Measurements from ENCODE around the gene PXMP4. TPM values are rescaled to one million over a fixed set of nuclear protein-coding genes. Genes with fewer than 3 reads are reported as not detected.
A peak's percentile ranks its signal among the peaks of the same experiment; 100 is the strongest.

The PXMP4 gene
- total and polyA plus RNA-seq, 9 of the 15 experiments (the other 6 are each of a cell fraction or from before 2014, with no cell fraction given) = 4.8 to 29.1 (median 6.8) TPM

GRCh38 chr20:33663161-33664084 lies 56.7 kb downstream of the PXMP4 start (continued):
- TF ChIP-seq TAF1 (IDR thresholded peaks at IDR 0.05; ENCODE audit: control insufficient read depth, extremely low read depth, insufficient read depth, low read length, severe bottlenecking) = peak; percentile 59
- TF ChIP-seq CBX3 (IDR thresholded peaks at IDR 0.05; ENCODE audit: borderline replicate concordance in 1 of 2, low read length in 2 of 2) = no peak
- no peak for TF ChIP-seq EHMT2 (IDR thresholded peaks at IDR 0.05)
- no peak for TF ChIP-seq CTCFL (IDR thresholded peaks at IDR 0.05; ENCODE audit: borderline replicate concordance, insufficient read depth, low read depth, low read length, poor library complexity, severe bottlenecking)
- no peak for TF ChIP-seq ZNF431 (CRISPR knock-in tag; IDR thresholded peaks at IDR 0.05)
- TF ChIP-seq, protein P1, sequence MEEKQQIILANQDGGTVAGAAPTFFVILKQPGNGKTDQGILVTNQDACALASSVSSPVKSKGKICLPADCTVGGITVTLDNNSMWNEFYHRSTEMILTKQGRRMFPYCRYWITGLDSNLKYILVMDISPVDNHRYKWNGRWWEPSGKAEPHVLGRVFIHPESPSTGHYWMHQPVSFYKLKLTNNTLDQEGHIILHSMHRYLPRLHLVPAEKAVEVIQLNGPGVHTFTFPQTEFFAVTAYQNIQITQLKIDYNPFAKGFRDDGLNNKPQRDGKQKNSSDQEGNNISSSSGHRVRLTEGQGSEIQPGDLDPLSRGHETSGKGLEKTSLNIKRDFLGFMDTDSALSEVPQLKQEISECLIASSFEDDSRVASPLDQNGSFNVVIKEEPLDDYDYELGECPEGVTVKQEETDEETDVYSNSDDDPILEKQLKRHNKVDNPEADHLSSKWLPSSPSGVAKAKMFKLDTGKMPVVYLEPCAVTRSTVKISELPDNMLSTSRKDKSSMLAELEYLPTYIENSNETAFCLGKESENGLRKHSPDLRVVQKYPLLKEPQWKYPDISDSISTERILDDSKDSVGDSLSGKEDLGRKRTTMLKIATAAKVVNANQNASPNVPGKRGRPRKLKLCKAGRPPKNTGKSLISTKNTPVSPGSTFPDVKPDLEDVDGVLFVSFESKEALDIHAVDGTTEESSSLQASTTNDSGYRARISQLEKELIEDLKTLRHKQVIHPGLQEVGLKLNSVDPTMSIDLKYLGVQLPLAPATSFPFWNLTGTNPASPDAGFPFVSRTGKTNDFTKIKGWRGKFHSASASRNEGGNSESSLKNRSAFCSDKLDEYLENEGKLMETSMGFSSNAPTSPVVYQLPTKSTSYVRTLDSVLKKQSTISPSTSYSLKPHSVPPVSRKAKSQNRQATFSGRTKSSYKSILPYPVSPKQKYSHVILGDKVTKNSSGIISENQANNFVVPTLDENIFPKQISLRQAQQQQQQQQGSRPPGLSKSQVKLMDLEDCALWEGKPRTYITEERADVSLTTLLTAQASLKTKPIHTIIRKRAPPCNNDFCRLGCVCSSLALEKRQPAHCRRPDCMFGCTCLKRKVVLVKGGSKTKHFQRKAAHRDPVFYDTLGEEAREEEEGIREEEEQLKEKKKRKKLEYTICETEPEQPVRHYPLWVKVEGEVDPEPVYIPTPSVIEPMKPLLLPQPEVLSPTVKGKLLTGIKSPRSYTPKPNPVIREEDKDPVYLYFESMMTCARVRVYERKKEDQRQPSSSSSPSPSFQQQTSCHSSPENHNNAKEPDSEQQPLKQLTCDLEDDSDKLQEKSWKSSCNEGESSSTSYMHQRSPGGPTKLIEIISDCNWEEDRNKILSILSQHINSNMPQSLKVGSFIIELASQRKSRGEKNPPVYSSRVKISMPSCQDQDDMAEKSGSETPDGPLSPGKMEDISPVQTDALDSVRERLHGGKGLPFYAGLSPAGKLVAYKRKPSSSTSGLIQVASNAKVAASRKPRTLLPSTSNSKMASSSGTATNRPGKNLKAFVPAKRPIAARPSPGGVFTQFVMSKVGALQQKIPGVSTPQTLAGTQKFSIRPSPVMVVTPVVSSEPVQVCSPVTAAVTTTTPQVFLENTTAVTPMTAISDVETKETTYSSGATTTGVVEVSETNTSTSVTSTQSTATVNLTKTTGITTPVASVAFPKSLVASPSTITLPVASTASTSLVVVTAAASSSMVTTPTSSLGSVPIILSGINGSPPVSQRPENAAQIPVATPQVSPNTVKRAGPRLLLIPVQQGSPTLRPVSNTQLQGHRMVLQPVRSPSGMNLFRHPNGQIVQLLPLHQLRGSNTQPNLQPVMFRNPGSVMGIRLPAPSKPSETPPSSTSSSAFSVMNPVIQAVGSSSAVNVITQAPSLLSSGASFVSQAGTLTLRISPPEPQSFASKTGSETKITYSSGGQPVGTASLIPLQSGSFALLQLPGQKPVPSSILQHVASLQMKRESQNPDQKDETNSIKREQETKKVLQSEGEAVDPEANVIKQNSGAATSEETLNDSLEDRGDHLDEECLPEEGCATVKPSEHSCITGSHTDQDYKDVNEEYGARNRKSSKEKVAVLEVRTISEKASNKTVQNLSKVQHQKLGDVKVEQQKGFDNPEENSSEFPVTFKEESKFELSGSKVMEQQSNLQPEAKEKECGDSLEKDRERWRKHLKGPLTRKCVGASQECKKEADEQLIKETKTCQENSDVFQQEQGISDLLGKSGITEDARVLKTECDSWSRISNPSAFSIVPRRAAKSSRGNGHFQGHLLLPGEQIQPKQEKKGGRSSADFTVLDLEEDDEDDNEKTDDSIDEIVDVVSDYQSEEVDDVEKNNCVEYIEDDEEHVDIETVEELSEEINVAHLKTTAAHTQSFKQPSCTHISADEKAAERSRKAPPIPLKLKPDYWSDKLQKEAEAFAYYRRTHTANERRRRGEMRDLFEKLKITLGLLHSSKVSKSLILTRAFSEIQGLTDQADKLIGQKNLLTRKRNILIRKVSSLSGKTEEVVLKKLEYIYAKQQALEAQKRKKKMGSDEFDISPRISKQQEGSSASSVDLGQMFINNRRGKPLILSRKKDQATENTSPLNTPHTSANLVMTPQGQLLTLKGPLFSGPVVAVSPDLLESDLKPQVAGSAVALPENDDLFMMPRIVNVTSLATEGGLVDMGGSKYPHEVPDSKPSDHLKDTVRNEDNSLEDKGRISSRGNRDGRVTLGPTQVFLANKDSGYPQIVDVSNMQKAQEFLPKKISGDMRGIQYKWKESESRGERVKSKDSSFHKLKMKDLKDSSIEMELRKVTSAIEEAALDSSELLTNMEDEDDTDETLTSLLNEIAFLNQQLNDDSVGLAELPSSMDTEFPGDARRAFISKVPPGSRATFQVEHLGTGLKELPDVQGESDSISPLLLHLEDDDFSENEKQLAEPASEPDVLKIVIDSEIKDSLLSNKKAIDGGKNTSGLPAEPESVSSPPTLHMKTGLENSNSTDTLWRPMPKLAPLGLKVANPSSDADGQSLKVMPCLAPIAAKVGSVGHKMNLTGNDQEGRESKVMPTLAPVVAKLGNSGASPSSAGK (IDR thresholded peaks at IDR 0.05) = peak; percentile 47; the same call in 1 of the 2 replicates
- TF ChIP-seq, protein P2, sequence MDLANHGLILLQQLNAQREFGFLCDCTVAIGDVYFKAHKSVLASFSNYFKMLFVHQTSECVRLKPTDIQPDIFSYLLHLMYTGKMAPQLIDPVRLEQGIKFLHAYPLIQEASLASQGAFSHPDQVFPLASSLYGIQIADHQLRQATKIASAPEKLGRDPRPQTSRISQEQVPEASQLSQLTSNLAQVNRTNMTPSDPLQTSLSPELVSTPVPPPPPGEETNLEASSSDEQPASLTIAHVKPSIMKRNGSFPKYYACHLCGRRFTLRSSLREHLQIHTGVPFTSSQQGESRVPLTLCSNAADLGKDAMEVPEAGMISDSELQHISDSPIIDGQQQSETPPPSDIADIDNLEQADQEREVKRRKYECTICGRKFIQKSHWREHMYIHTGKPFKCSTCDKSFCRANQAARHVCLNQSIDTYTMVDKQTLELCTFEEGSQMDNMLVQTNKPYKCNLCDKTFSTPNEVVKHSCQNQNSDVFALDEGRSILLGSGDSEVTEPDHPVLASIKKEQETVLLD (IDR thresholded peaks at IDR 0.05) = no peak
- 0 out of 2 replicates have a peak, but pooled peaks have one; percentile 69 for TF ChIP-seq ZNF282 (CRISPR knock-in tag; IDR thresholded peaks at IDR 0.05)
- no peak for TF ChIP-seq SMARCA4 (IDR thresholded peaks at IDR 0.05)
